Measurements from ENCODE around the gene SPANXN1.
A peak's percentile ranks its signal among the peaks of the same experiment; 100 is the strongest.
"Not testable (repeated sequence)": the region's sequence is repeated elsewhere in the genome, so short reads cannot be mapped to it uniquely, and the experiment has no call there.

Gene SPANXN1, protein sequence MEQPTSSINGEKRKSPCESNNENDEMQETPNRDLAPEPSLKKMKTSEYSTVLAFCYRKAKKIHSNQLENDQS

DNA sequence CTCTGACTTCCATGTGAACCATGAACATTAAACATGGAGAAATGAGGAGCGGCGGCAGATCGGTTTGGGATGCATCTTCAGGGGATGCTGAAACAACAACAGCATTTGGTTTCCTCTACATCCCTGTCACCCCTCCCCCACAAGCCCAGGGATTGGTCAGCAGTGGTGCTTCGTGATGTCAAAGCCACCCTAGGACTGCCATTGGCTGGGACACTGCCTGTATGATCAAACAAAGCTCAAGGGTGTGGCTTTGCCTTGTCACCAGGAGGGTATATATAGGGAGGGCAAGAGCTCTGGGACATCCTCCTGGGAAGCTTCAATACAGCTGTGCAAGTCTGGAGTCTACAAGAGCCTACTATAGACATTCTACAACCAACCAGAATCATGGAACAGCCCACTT, at the start of gene SPANXN1:
Gene SPANXN1 (plus strand): TSS at position 301 of the 400 bp plus-strand sequence. CDS start 84 bp downstream, at position 385.
- DNase-seq: not testable (repeated sequence)

DNA sequence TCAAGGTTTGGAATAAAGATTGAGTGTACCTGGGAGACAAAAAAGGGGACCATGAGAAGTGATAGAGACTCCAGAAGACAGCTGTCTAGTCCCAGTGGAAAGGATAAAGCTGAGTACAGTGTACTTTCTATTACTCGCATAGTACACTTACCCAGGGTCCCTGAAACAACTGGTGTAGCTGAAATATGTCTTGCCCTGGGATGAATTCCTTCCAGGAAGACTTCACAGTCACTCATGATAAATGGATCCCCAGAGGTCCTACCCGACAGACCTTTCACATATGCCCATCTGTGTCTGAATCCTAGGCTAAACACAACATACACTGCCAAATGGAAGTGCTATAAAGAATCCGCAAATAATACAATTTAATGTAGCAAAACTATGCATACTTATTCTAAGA, 48.2 kb upstream of the SPANXN1 start:
- DNase-seq: no peak

DNA sequence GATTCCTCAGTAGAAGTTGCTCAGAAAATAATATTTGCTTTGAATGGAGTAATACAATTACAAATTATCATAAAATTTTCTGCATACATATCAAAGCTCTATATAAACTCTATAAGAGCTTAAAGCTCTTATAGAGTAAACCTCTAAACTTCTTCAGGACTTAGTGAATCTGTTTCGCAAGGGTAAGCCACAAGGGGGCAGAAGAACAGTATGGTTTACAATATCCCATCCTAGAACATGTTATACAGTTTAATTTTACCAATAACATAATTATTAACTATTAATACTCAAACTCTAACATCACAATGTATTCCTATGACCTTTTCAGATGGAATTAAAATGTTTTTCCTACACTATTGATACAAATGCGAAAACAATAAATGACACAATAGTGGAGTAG, 33.8 kb upstream of the SPANXN1 start:
- DNase-seq: peak in 1 of 2 experiments; percentile 41

DNA sequence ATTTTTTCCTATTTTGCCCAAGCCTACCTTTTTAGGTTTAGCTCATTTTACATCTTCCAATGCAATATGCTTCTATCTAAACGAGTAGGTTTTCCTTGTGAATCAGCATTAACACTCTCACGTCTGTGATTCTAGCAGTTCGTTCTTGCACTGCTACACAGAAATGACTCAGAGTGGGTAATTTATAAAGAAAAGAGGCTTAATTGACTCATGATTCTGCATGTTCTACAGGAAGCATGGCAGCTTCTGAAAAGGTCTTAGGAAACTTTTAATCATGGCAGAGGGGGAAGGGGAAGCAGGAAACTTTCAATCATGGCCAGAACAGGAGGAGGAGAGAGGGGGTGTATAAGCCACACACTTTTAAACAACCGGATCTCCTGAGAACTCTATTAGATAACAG, 44.9 kb downstream of the SPANXN1 start:
- no peak for DNase-seq
